Measurements from ENCODE around the gene PPIL4.

DNA sequence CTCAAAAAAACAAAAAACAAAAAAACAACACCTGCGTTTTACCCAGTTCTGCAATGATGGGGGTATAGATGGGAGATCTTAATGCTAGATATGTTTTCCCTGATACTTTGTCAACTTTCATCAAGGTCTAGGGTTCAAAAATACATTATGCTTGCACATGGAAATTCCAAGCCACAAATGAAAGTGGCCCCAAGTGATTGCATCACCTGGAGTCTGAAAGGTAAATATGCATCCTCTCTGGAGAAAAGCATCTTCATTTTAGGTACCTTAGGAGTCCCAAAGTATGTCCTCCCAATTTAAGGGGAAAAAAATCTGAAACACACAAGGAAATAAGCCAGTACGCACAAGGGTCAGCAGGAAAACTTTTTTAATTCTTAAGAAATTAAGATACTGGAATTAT, 48.5 kb downstream of the PPIL4 start:
- TF ChIP-seq, protein P1, sequence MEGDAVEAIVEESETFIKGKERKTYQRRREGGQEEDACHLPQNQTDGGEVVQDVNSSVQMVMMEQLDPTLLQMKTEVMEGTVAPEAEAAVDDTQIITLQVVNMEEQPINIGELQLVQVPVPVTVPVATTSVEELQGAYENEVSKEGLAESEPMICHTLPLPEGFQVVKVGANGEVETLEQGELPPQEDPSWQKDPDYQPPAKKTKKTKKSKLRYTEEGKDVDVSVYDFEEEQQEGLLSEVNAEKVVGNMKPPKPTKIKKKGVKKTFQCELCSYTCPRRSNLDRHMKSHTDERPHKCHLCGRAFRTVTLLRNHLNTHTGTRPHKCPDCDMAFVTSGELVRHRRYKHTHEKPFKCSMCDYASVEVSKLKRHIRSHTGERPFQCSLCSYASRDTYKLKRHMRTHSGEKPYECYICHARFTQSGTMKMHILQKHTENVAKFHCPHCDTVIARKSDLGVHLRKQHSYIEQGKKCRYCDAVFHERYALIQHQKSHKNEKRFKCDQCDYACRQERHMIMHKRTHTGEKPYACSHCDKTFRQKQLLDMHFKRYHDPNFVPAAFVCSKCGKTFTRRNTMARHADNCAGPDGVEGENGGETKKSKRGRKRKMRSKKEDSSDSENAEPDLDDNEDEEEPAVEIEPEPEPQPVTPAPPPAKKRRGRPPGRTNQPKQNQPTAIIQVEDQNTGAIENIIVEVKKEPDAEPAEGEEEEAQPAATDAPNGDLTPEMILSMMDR (IDR thresholded peaks at IDR 0.05; ENCODE audit: low read depth, low read length): no peak
- no peak for TF ChIP-seq EZH2phosphoT487 (IDR thresholded peaks at IDR 0.05; ENCODE audit: low read depth)

All from OCI-LY3 (cell line).